ENCODE results near the gene SKAP2.

Gene SKAP2, protein sequence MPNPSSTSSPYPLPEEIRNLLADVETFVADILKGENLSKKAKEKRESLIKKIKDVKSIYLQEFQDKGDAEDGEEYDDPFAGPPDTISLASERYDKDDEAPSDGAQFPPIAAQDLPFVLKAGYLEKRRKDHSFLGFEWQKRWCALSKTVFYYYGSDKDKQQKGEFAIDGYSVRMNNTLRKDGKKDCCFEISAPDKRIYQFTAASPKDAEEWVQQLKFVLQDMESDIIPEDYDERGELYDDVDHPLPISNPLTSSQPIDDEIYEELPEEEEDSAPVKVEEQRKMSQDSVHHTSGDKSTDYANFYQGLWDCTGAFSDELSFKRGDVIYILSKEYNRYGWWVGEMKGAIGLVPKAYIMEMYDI

DNA sequence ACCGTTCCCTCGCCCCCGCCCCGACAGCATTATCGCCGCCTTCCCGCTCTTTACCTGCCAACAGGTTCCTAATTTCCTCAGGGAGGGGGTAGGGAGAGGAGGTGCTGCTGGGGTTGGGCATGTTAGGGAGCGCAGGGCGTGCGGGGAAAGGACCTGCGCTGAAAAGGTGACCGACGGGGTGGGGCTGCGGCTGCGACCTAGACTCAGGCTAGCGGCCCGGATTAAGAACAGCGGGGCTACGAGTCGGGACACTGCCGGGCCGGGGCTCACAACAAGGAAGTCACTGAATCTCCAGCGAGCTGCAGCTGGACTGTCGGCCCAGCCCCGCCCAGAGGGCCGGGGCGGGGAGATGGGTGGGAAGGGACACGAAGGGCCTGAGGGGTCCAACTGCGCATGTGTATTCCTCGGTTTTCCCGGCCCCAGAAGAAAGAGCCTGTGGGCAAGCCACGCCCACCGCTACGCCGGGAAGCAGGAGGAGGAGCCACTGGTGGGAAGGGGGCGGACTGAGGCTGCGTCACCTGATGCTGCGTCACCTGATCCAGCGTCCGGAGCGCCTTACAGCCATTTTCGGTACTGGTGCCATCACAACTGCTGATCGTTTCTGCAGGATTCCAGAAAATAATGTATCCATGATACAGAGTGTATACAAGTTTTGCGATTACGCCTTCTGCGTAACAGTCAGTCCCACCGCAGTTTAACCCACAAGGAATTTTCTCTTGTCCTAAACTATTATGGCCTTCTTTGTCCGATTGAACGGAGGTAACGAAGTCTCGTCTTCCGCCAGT lies at the start of gene SKAP2:
Gene SKAP2 (minus strand): TSS at position 282 of the 785 bp plus-strand sequence. CDS start 161 bp downstream, at position 121.
- peak; percentile 82 for DNase-seq (ENCODE audit: low read depth, low spot score)

DNA sequence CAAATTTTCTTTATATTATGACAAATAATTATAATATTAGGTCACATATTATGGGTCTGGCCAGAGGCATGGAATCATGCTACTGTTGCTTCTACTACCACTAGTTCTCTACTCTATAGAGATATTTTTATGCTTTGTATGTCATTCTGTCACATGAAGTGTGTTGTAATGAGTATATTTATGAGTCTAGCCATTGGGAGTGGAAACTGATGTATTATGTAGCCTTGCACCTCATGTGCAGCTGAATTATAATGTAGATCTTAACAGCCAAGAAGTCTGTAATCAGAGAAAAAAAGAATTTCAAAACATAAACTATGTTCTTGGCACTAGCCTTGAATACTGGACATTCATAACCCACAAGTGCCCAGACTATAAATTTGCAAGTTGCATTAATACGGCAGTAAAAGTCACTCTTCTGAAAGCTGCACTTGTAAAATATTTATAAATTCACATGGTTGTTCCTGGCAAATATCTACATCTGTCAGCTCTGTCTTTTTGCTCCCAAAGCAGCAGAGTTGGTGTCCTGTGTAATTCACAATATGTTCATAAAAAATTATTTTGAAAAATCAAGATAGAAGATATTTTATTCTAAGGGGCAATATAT lies 48.6 kb upstream of the SKAP2 start:
- no peak for DNase-seq (ENCODE audit: low read depth, low spot score)

DNA sequence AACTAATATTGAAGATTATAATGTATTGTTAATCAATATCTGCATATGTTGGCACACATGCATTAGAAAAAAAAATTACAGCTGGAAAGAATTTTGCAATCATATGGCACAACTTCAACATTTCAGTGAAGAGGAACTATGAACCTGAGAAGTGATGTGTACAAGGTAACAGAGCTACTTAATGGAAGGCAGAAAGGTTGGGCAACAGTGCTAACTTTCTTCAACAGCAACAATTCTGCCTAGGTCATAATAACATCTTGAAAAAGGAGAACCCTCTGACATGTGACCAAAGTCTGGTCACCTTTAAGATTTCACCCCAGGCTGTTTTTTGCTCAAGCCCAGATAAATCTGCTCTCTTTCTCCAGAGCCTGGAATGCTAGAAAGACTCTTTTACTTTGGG lies 47.9 kb upstream of the SKAP2 start:
- no peak for DNase-seq (ENCODE audit: low read depth, low spot score)

DNA sequence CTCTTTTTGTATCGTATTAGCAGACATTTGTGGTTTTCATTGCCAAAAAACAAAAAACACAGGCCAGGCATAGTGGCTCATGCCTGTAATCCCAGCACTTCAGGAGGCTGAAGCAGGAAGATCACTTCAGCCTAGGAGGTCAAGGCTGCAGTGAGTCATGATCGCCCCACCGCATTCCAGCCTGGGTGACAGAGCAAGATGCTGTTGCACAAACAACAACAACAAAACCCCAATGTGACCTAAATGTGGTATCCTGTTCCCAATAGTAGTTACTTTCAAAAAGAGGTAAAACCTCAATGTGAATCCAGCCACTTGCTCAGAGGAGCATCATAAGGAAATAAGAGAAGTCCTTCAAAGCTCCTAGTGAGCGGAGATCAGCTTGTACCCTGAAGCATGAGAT lies 45.8 kb upstream of the SKAP2 start:
- DNase-seq (ENCODE audit: low read depth, low spot score) = peak; percentile 15

DNA sequence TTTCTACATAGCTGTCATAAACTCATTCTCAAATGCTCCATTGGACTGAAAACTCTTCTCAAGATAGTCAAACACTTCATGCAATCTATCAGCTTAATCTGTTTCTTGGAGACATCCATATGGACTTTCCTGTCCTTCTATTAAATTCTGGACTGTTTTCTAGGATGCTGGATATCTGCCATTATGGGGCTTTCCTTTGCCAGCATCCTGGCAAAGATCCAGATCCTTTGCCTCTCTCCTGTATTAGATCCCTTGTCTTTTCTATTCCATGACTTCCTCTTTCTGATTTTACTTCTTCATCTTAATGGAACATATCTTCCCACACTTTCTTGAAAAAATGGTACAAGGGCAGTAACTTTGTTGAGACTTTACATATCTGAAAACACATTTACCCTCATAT lies 35.9 kb upstream of the SKAP2 start:
- DNase-seq (ENCODE audit: low read depth, low spot score) = no peak

DNA sequence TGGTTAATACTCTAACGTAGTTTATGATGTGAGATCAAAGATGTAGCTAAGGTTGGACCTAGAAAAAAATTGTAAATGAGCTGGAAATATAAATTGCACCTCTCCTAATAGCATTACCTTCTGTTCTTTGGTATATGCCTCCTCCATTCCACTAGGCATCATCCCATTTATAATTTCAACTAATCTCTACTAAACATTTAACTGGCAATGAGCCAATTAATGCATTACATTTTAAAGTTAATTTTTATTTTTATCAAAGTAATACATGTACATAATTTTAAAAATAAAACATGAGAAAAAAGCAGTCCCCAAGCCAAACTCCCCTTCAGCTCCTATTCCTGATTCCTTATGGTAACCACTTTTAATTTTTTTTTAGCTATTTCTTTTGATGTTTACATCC lies 35.1 kb upstream of the SKAP2 start:
- DNase-seq (ENCODE audit: low read depth, low spot score) = no peak

DNA sequence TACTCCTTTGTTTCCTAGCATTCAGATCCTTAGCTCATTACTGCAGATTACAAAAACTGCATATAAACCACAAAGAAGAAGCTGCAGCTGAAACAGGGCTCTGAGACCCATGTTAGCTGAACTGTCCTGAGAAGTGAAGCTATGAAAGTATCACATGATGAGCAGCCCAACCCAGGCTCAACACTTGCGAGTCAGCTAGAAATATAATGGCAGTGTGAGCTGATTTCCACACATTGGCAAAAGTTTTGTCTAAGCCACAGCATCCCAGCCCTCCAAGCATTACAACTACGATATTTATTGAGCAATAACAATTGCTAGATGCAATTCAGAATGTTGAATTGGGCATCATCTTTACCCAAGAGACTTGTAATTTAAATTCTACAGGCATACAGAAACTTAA lies 34.5 kb upstream of the SKAP2 start:
- DNase-seq (ENCODE audit: low read depth, low spot score) = no peak

DNA sequence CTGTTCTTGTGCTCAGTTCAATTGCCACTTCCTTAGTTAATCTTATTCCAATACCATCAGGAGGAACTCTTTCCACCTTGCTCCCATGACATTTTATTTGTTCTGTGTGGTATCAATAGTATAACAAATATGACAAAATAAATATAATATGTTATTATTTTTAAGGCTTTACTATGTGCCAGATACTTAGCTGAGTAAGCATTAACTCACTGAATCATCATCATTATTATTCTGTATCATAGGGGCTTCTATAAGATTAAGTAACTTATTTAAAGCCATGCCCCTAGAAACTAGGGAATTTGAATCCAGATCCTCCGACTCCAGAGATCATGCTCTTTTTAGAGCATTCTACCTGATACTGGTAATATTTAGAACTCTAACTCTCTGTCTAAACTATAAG lies 33.5 kb upstream of the SKAP2 start:
- DNase-seq (ENCODE audit: low read depth, low spot score) = no peak

DNA sequence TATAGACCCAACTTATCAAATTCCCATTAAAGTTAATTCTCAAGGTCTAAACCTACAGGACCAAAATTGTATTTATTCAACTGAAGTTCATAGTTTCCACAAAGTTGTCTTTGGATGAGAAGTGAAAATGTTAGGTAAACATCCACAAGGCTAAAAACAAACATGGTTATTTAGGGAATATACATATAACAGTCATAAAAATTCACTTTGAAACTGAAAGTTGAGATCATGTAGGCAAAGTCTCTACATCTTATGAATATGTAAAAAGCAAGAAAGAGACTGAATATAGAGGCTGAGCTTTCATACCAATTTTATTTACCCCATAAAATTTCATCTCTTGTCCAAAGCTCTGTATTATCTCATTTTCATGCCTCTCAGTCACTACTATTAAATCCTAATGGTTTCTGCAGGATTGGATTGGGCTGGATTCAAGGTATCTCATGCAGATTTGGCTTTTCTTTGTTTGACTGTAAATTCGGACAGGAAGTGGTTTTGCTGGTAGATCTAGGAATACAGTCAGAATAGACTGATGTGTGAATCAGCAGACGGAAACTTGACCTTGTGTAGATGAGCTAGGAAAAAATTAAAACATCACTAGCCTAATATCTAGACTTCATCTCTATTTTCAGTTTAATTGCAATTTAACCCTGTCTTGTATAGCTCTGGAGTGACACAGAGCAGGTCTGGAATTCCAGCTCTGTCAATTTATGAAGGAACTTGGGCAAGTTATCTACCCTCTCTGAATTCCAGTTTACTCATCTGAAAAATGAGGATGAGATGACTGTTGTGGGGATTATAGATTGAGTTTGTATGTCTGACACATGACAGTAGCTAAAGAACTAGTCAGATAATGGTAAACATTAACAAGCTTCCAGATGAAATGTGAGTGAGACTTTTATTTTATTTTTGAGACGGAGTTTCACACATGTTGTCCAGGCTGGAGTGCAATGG lies 27.3 kb upstream of the SKAP2 start:
- DNase-seq (ENCODE audit: low read depth, low spot score) = no peak

DNA sequence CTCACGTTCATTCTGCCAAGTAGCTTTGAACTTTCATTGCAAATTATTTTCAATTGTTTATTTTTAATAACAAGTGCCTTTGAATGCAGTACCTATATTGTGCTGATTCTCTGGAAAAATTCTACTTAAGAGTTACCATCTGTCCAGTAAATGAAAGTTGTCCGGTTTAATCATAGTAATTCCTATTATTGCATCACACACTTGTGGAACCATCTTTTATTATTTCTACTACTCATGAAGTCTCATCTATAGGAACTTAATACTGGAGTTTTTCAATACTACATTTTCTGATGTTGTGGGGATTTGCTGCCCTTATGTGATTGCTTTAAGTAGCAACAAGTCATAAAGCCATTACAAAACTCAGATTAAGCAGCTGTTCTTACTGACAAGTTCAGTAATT lies 16.5 kb upstream of the SKAP2 start:
- no peak for DNase-seq (ENCODE audit: low read depth, low spot score)

DNA sequence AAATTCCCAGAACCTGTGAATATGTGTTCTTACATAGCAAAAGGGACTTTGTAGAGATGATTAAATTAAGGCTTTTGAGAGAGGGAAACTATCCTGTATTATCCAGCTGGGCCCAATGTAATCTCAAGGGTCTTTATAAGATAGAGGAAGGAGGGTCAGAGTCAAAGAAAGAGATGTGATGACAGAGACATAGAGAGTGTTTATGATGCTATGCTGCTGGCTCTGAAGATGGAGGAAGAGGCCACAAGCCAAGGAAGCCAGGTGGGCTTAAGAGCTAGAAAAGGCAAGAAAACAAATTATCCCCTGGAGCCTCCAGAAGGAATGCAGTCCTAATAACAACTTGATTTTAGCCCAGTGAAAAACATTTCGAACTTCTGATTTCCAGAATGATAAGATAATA lies 15.3 kb upstream of the SKAP2 start:
- DNase-seq (ENCODE audit: low read depth, low spot score) = no peak

DNA sequence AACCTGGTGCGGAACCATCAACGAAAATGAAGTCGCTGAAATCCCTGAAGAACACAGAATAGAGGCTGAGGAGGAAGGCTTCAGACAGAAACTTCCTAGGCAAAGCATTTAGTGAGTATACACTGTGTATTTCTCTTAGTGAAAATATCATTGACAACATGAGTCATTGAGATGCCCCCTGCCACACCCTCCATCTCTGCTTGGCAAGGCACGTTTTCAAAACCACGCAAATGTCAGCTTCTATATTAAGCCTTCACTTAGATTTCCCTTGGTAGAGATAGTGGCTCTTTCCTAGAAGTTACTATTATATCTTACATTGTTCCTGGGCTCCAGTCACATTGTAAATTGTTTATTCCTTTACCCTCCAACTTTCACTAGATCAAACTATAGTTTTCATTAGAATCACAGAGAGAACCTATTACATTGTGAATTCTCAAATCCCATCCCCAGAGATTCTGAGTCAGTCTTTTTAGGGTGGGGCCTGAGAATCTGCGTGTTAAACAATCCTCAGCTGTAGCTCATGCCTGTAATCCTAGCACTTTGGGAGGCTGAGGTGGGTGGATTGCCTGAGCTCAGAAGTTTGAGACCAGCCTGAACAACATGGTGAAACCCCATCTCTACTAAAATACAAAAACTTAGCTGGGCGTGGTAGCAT lies 4.6 kb upstream of the SKAP2 start:
- DNase-seq (ENCODE audit: low read depth, low spot score) = no peak

DNA sequence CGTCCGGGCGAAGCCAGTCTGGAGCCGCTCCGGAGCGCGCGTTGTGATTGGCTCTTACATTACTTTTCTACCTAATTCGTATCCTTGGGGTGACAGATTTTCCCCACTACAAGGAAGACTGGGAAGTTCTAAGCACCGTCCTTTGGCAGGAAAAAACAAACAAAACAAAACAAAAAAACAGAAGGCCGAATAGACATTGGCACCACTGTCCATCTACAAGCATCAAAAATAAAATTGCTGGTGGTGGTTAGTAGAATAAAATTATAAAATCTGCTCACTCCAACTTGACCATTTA lies 651 bp upstream of the SKAP2 start:
- DNase-seq (ENCODE audit: low read depth, low spot score) = no peak

DNA sequence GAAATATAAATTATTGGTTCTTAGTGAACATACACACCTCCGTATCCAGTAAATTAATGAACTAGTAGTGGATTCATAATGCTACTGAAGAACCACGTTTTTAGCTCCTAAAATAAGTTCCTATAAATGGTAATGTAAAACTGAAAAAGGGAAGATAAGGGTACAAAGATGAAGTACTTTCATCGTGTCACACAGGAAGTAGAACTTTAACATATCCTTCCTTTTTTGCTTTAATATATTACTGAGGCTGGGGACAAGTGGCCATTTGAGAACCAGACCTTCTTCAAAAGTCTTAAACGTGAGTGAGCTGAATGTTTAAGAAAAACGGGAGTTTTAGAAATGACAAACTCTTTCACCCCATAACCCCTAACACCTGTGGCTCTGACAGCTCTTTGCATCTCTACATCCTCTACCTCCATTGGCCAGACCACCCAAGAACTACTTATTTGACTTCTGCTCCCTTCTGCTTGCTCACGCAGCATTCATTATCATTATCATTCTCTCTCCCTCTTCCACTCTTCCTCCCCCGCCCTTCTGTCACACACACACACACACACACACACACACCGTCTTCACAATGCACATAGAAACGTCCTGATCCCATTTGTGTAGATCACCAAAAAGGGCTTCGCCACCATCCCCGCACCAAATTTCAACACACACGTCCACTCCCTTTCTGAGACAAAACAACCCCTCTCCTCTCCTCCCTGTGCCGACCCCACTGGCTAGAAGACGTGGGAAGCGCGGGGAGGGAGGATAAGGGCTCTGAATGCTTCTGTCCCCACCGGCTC lies 677 bp downstream of the SKAP2 start:
- no peak for DNase-seq (ENCODE audit: low read depth, low spot score)

DNA sequence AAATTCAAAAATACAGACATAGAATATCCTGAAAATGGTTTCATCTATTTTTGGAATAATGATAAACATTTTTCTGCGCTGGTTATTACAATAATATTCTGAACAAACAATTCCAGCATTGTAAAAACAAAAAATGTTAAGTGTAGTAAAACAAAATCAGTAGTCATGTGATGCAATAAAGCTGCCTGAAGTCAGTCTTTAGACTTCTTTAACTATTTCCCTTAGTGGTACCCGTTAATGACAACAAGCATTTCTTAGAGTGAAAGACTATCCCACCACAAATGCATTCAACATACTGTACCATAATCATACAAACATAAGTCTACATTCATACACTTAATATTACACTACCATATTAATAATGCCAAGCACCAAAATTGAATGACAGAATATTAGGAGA lies 1.6 kb downstream of the SKAP2 start:
- no peak for DNase-seq (ENCODE audit: low read depth, low spot score)

DNA sequence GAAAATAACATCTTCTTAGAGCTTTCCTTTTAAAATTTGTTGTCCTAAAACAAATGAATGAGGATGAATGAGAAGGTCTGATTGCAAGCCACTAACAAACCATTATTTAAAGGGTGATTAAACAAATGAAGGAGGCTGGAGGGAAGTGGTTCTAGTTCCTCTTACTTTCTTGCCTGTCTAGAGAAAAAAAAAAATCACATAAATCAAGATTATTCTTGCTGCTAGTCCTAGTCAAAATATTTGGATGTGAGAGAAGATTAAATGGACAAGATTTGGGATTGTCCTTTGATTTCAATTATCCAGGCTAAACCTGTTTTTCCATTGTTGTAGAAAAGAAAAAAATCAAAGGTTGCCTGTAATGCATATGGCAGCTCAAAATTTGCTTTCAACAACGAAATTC lies 3.3 kb downstream of the SKAP2 start:
- no peak for DNase-seq (ENCODE audit: low read depth, low spot score)

DNA sequence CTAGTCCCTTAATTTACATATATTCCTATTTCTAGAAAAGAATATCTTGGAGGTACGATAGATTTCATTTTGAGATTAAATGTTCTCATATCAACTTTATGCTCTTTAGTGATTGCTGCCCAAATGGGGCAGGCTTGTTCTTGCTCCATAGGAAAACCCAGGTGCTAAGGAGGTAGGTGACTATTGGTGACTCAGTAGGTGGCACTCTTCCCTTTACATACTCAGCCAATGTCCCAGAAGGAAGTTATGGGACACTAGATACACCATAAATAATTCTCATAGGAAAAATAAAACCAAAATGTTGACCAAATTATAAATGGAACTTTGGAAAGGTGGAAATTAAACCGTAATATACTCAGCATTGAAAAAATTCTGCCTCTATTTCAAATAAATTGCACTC lies 4.0 kb downstream of the SKAP2 start:
- DNase-seq (ENCODE audit: low read depth, low spot score) = no peak

DNA sequence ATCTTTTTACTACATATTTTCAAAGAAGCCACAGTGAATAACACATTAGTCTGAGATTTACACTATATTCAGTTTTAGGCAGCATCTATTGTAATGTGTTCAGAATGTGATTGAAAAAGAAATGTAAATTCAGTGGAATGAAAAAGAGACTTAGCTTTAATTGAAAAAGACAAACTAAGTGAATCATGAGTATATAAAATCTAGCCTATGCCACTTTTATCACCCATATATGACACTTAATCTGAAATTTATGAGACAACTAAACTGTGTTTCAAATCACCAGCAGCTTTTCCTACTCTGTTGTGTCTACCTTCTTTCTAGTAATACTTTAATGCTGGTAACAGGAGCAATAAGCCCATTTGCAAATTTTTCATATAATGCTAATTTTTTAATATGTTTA lies 4.7 kb downstream of the SKAP2 start:
- DNase-seq (ENCODE audit: low read depth, low spot score) = no peak

DNA sequence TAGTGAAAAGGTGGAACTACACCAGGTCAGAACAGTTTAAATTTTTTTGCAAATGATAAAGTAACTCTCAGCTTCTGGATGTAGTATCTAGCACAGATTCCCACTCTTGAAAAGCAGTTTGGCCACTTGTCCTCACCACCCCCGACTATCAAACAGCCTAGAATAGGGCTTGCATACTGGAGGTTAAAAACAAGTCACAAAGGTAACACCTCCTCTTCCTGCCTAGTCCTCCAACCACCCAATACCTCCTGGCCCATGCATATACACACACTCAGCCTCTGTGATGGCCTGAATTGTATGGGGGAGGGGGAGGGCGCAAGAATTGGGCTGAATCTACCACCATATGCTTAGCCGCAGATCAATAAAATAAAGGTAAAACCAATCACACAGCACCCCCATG lies 5.7 kb downstream of the SKAP2 start:
- no peak for DNase-seq (ENCODE audit: low read depth, low spot score)

DNA sequence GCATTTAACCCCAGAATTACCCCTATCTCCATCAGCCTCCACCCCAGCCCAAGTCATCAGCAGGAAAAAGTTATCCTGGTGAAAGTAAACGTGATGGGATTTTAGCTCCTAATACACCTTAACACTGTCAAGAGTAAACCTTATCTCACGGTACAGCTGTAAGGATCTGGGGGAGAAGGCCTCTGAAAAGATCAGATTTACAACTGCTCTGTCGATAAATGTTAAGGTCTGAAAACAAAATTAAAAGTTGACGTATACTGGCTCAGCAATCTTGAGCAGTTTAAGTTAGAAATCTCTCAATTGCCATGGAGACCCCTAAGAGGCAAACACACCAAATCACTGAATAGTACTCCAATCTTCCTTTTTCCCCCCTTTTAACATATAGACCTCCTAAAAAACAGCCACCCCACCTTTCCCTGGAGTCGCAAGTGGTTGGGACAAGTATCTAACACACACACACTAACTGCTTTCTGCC lies 6.1 kb downstream of the SKAP2 start:
- DNase-seq (ENCODE audit: low read depth, low spot score) = no peak

Data from iPS DF 19.7 (cell line).